HEK293 (cell line): ENCODE measurements around the gene TNFRSF1A.

Experiments
- CTCF ChIA-PET: fragments of 350-600 bp; formaldehyde crosslinking; extraction: SDS; loops from one replicate; lab custom pipeline; 2021; ENCODE audit warnings: antibody characterized with exemption; lab: Yijun Ruan, JAX
- POLR2A ChIA-PET: fragments of 300-600 bp; formaldehyde crosslinking; extraction: SDS; loops from one replicate; lab custom pipeline; 2020; ENCODE audit warnings: antibody characterized with exemption, inconsistent platforms; lab: Yijun Ruan, JAX
- H3K27ac ChIP-seq: fragments of 200-500 bp; sonication (Bioruptor generic); 2 replicates; pipeline ENCODE4 v1.5.1; 2014; ENCODE audit warnings: low read depth, low read length, control low read depth, inconsistent platforms; ENCODE audit errors: extremely low read depth
- H3K36me3 ChIP-seq, 2 experiments: fragments of 200-500 bp in 1 of 2; sonication (Bioruptor generic) in 1 of 2; 1 replicate in 1 of 2; 2 replicates in 1 of 2; pipeline ENCODE4 v1.5.1; 2014 to 2017; ENCODE audit warnings: inconsistent platforms in 2 of 2, low read length in 2 of 2; ENCODE audit not compliant: control insufficient read depth in 2 of 2, insufficient read depth in 1 of 2
- H3K4me1 ChIP-seq: fragments of 200-500 bp; sonication (Bioruptor generic); 2 replicates; pipeline ENCODE4 v1.5.1; 2014; ENCODE audit warnings: mild to moderate bottlenecking, low read length, inconsistent platforms; ENCODE audit not compliant: control insufficient read depth, insufficient read depth
- H3K4me3 ChIP-seq: 2 replicates; pipeline ENCODE4 v1.5.1; 2011; ENCODE audit warnings: low read depth, mild to moderate bottlenecking, control low read depth, low read length, moderate library complexity
- H3K9me3 ChIP-seq: fragments of 200-500 bp; sonication (Bioruptor generic); 2 replicates; pipeline ENCODE4 v1.5.1; 2014; ENCODE audit warnings: low read depth, low read length, inconsistent platforms; ENCODE audit not compliant: control insufficient read depth, insufficient read depth
- BCL11A ChIP-seq: fragments of 450-650 bp; formaldehyde crosslinking; IDR thresholded peaks from 2 replicates; pipeline ENCODE4 v1.5.1; 2016; ENCODE audit warnings: low read depth, missing biosample characterization, missing genetic modification characterization
- BCL6B ChIP-seq: fragments of 450-650 bp; formaldehyde crosslinking; IDR thresholded peaks from 2 replicates; pipeline ENCODE4 v1.5.1; 2017; ENCODE audit warnings: missing biosample characterization, missing genetic modification characterization
- CTCF ChIP-seq: fragments of 450-650 bp; formaldehyde crosslinking; IDR thresholded peaks from 2 replicates; pipeline ENCODE4 v1.5.1; 2016; ENCODE audit warnings: missing biosample characterization, missing genetic modification characterization
- HIC1 ChIP-seq: fragments of 450-650 bp; formaldehyde crosslinking; IDR thresholded peaks from 2 replicates; pipeline ENCODE4 v1.5.1; 2016; ENCODE audit warnings: missing biosample characterization, missing genetic modification characterization
- INSM2 ChIP-seq: fragments of 450-650 bp; formaldehyde crosslinking; IDR thresholded peaks from 2 replicates; pipeline ENCODE4 v1.5.1; 2016; ENCODE audit warnings: missing biosample characterization, missing genetic modification characterization
- KLF1 ChIP-seq: fragments of 450-650 bp; formaldehyde crosslinking; IDR thresholded peaks from 2 replicates; pipeline ENCODE4 v1.5.1; 2016; ENCODE audit warnings: missing biosample characterization, missing genetic modification characterization
- PRDM6 ChIP-seq: fragments of 450-650 bp; formaldehyde crosslinking; IDR thresholded peaks from 2 replicates; pipeline ENCODE4 v1.5.1; 2017; ENCODE audit warnings: missing biosample characterization, missing genetic modification characterization
- REPIN1 ChIP-seq: fragments of 450-650 bp; formaldehyde crosslinking; IDR thresholded peaks from 2 replicates; pipeline ENCODE4 v1.5.1; 2017; ENCODE audit warnings: missing biosample characterization, missing genetic modification characterization, low read depth
- SP2 ChIP-seq: fragments of 450-650 bp; formaldehyde crosslinking; IDR thresholded peaks from 2 replicates; pipeline ENCODE4 v1.5.1; 2016; ENCODE audit warnings: missing biosample characterization, missing genetic modification characterization
- TRIM28 ChIP-seq: IDR thresholded peaks from 2 replicates; pipeline ENCODE4 v1.6.1; 2011; ENCODE audit warnings: low read length, control low read depth, borderline replicate concordance
- YY2 ChIP-seq: fragments of 450-650 bp; formaldehyde crosslinking; IDR thresholded peaks from 2 replicates; pipeline ENCODE4 v1.5.1; 2016; ENCODE audit warnings: missing biosample characterization, missing genetic modification characterization
- ZBTB7A ChIP-seq: fragments of 450-650 bp; formaldehyde crosslinking; IDR thresholded peaks from 2 replicates; pipeline ENCODE4 v1.5.1; 2016; ENCODE audit warnings: low read depth, missing biosample characterization, missing genetic modification characterization
- ZFP41 ChIP-seq: fragments of 450-650 bp; formaldehyde crosslinking; IDR thresholded peaks from 2 replicates; pipeline ENCODE4 v1.5.1; 2016; ENCODE audit warnings: missing biosample characterization, missing genetic modification characterization, borderline replicate concordance
- ZFP69B ChIP-seq: fragments of 450-650 bp; formaldehyde crosslinking; IDR thresholded peaks from 2 replicates; pipeline ENCODE4 v1.5.1; 2016; ENCODE audit warnings: missing biosample characterization, missing genetic modification characterization
- ZNF132 ChIP-seq: fragments of 450-650 bp; formaldehyde crosslinking; IDR thresholded peaks from 2 replicates; pipeline ENCODE4 v1.5.1; 2017; ENCODE audit warnings: missing biosample characterization, missing genetic modification characterization, borderline replicate concordance
- ZNF133 ChIP-seq: fragments of 450-650 bp; formaldehyde crosslinking; IDR thresholded peaks from 2 replicates; pipeline ENCODE4 v1.5.1; 2016; ENCODE audit warnings: missing biosample characterization, missing genetic modification characterization
- ZNF140 ChIP-seq: fragments of 450-650 bp; formaldehyde crosslinking; IDR thresholded peaks from 2 replicates; pipeline ENCODE4 v1.5.1; 2016; ENCODE audit warnings: missing biosample characterization, missing genetic modification characterization
- ZNF24 ChIP-seq: fragments of 450-650 bp; formaldehyde crosslinking; IDR thresholded peaks from 2 replicates; pipeline ENCODE4 v1.5.1; 2016; ENCODE audit warnings: missing biosample characterization, missing genetic modification characterization
- ZNF311 ChIP-seq: fragments of 450-650 bp; formaldehyde crosslinking; IDR thresholded peaks from 2 replicates; pipeline ENCODE4 v1.5.1; 2017; ENCODE audit warnings: missing biosample characterization, missing genetic modification characterization, borderline replicate concordance
- ZNF514 ChIP-seq: fragments of 450-650 bp; formaldehyde crosslinking; IDR thresholded peaks from 2 replicates; pipeline ENCODE4 v1.5.1; 2016; ENCODE audit warnings: missing biosample characterization, missing genetic modification characterization
- ZNF549 ChIP-seq: fragments of 450-650 bp; IDR thresholded peaks from 2 replicates; pipeline ENCODE4 v1.5.1; 2018; ENCODE audit warnings: missing biosample characterization, missing genetic modification characterization, mild to moderate bottlenecking, inconsistent platforms, moderate library complexity
- ZNF629 ChIP-seq: fragments of 450-650 bp; formaldehyde crosslinking; IDR thresholded peaks from 2 replicates; pipeline ENCODE4 v1.5.1; 2017; ENCODE audit warnings: missing biosample characterization, missing genetic modification characterization
- ZNF664 ChIP-seq: fragments of 450-650 bp; formaldehyde crosslinking; IDR thresholded peaks from 2 replicates; pipeline ENCODE4 v1.5.1; 2016; ENCODE audit warnings: missing biosample characterization, missing genetic modification characterization
- ZNF677 ChIP-seq: fragments of 450-650 bp; IDR thresholded peaks from 2 replicates; pipeline ENCODE4 v1.5.0; 2018; ENCODE audit warnings: missing biosample characterization, mild to moderate bottlenecking, missing genetic modification characterization, moderate library complexity
- ZNF692 ChIP-seq: fragments of 450-650 bp; formaldehyde crosslinking; IDR thresholded peaks from 2 replicates; pipeline ENCODE4 v1.5.1; 2016; ENCODE audit warnings: missing biosample characterization, missing genetic modification characterization
- ZNF707 ChIP-seq: fragments of 450-650 bp; formaldehyde crosslinking; IDR thresholded peaks from 2 replicates; pipeline ENCODE4 v1.5.1; 2016; ENCODE audit warnings: missing biosample characterization, missing genetic modification characterization
- ZNF747 ChIP-seq: fragments of 450-650 bp; formaldehyde crosslinking; IDR thresholded peaks from 2 replicates; pipeline ENCODE4 v1.5.1; 2016; ENCODE audit warnings: missing biosample characterization, missing genetic modification characterization
- ZNF830 ChIP-seq: fragments of 450-650 bp; IDR thresholded peaks from 2 replicates; pipeline ENCODE4 v1.5.0; 2018; ENCODE audit warnings: missing biosample characterization, missing genetic modification characterization, low read depth, mild to moderate bottlenecking, moderate library complexity

Gene TNFRSF1A

GRCh38 chr12:6376079-6376869 lies 34.4 kb upstream of the TNFRSF1A start:
- H3K27ac ChIP-seq = peak overlapping the region; percentile 69
- POLR2A ChIA-PET = interaction anchor here (1.6 kb wide), 1 partner anchor 13 kb away, joined by 7 read pairs; no protein-coding TSS in a partner anchor
- CTCF ChIA-PET = interaction anchor here (0.6 to 1.7 kb wide), 3 partner anchors 40 to 271 kb away, joined by 3 to 4 read pairs (median 4); no protein-coding TSS in a partner anchor
- peaks cover 18% of the 10 kb centered on the region for H3K4me1 ChIP-seq
- H3K9me3 ChIP-seq = no peaks in the 10 kb centered on the region
- H3K4me3 ChIP-seq = no peak overlapping the region
- H3K36me3 ChIP-seq = no peaks in the 10 kb centered on the region
- TF ChIP-seq ZNF132 (tag by site-specific recombination) (no peak), ZNF830 (no peak), PRDM6 (tag by site-specific recombination) (no peak), ZNF549 (tag by site-specific recombination) (no peak), ZNF24 (tag by site-specific recombination) (no peak), HIC1 (tag by site-specific recombination) (no peak), TRIM28 (no peak), REPIN1 (no peak), BCL11A (no peak), ZFP41 (tag by site-specific recombination) (no peak), ZNF311 (tag by site-specific recombination) (no peak), ZBTB7A (tag by site-specific recombination) (no peak), ZNF629 (no peak), BCL6B (tag by site-specific recombination) (no peak), ZNF514 (no peak), ZNF140 (no peak), ZNF707 (tag by site-specific recombination) (no peak), YY2 (no peak), ZNF747 (tag by site-specific recombination) (no peak), ZNF692 (tag by site-specific recombination) (peak; percentile 90), KLF1 (tag by site-specific recombination) (no peak), INSM2 (peak; percentile 68; the same call in 1 of the 2 replicates), SP2 (tag by site-specific recombination) (peak; percentile 9; the same call in 1 of the 2 replicates), CTCF (no peak), ZNF677 (tag by site-specific recombination) (no peak), ZFP69B (tag by site-specific recombination) (peak; percentile 93), ZNF664 (tag by site-specific recombination) (no peak), ZNF133 (tag by site-specific recombination) (no peak)
